Measurements from ENCODE around the gene FKBP6.
A peak's percentile ranks its signal among the peaks of the same experiment; 100 is the strongest.
"Not testable (repeated sequence)": the region's sequence is repeated elsewhere in the genome, so short reads cannot be mapped to it uniquely, and the experiment has no call there.

Gene FKBP6

GRCh38 chr7:73327922-73328321 lies at the start of gene FKBP6, which contains the start of gene TRIM50:
Gene FKBP6, plus strand, starts transcription at chr7:73328161. Its CDS starts 268 bp downstream, at chr7:73328429.
Gene TRIM50, minus strand, starts transcription at chr7:73328082. Its CDS starts 3,295 bp downstream, at chr7:73324787.
- not testable (repeated sequence) for DNase-seq

- DNase-seq = not testable (repeated sequence)
Observed at GRCh38 chr7:73297235-73297634, 30.7 kb upstream of the FKBP6 start.

- DNase-seq = not testable (repeated sequence)
Observed at GRCh38 chr7:73297706-73298105, 30.3 kb upstream of the FKBP6 start.

GRCh38 chr7:73299812-73300211 lies 28.1 kb upstream of the FKBP6 start:
- DNase-seq = not testable (repeated sequence)

GRCh38 chr7:73301108-73301507 lies 26.9 kb upstream of the FKBP6 start:
- not testable (repeated sequence) for DNase-seq

GRCh38 chr7:73302846-73303245 lies 25.1 kb upstream of the FKBP6 start:
- not testable (repeated sequence) for DNase-seq

- DNase-seq = no peak
Observed at GRCh38 chr7:73303546-73303945, 24.4 kb upstream of the FKBP6 start.

- no peak for DNase-seq
Observed at GRCh38 chr7:73304071-73304470, 23.9 kb upstream of the FKBP6 start.

- DNase-seq = not testable (repeated sequence)
Observed at GRCh38 chr7:73304612-73305387, 23.2 kb upstream of the FKBP6 start.

- DNase-seq = no peak
Observed at GRCh38 chr7:73307436-73307835, 20.5 kb upstream of the FKBP6 start.

GRCh38 chr7:73308074-73308664 lies 19.8 kb upstream of the FKBP6 start:
- no peak for DNase-seq

- peak; percentile 94 for DNase-seq
Observed at GRCh38 chr7:73308665-73309214, 19.2 kb upstream of the FKBP6 start, which contains the start of gene NSUN5. Gene NSUN5, minus strand, starts transcription at chr7:73308826. Its CDS starts 36 bp downstream, at chr7:73308790.

- DNase-seq = not testable (repeated sequence)
Observed at GRCh38 chr7:73311421-73311820, 16.5 kb upstream of the FKBP6 start.

- DNase-seq = no peak
Observed at GRCh38 chr7:73312831-73313520, 15.0 kb upstream of the FKBP6 start.

- DNase-seq = no peak
Observed at GRCh38 chr7:73313521-73313906, 14.4 kb upstream of the FKBP6 start.

- DNase-seq = no peak
Observed at GRCh38 chr7:73314271-73314670, 13.7 kb upstream of the FKBP6 start.

- DNase-seq = no peak
Observed at GRCh38 chr7:73316521-73316920, 11.4 kb upstream of the FKBP6 start.

GRCh38 chr7:73318656-73319204 lies 9.2 kb upstream of the FKBP6 start:
- DNase-seq = not testable (repeated sequence)

- not testable (repeated sequence) for DNase-seq
Observed at GRCh38 chr7:73319541-73319940, 8.4 kb upstream of the FKBP6 start.

GRCh38 chr7:73320009-73320408 lies 8.0 kb upstream of the FKBP6 start:
- DNase-seq = not testable (repeated sequence)

GRCh38 chr7:73323434-73324080 lies 4.4 kb upstream of the FKBP6 start:
- DNase-seq = not testable (repeated sequence)
